ENCODE measurements around the gene YIPF4.

The YIPF4 gene

DNA sequence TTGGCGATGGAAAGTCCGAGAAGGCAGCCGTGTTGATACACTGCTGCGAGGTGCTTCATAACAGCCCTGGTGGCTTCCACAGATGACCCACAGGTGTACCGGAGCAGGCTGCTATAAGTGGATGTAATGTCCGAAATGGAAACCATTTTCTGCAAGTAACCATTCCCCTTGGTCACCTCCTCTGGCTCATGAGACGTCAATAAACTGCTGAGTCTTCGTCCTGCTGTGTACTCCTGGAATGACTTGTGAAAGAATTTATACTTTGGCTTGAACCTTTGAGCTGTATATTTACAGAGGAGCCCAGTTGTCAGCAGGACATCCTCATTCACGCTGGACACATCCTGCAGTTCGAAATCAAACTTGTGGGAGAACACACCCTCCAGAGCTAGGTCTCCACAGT is 27.4 kb upstream of the YIPF4 start:
- Histone ChIP-seq H2BK120ac (ENCODE audit: low read depth, low read length) (no peak overlapping the region), H3K23ac (ENCODE audit: low read length) (no peak overlapping the region), H3K27me3 (ENCODE audit: insufficient read depth, low read length, poor library complexity) (no peaks in the 10 kb centered on the region), H2AK5ac (ENCODE audit: low read length) (no peak overlapping the region), H2BK15ac (replicated peaks; ENCODE audit: low read depth) (no peak overlapping the region), H3K4me1 (ENCODE audit: control insufficient read depth, low read depth, low read length) (no peaks in the 10 kb centered on the region), H3K56ac (ENCODE audit: low read length) (no peak overlapping the region), H3K9ac (ENCODE audit: low read length) (no peak overlapping the region), H2BK5ac (ENCODE audit: low read length) (no peak overlapping the region), H3K4me3 (ENCODE audit: low read length) (no peak overlapping the region), H3K79me2 (ENCODE audit: control insufficient read depth, insufficient read depth, low read length) (no peaks in the 10 kb centered on the region), H3K36me3 (ENCODE audit: control insufficient read depth, insufficient read depth, low read length) (no peaks in the 10 kb centered on the region), H3K79me1 (ENCODE audit: low read length) (no peaks in the 10 kb centered on the region), H4K8ac (ENCODE audit: low read depth, low read length) (no peak overlapping the region), H3K4ac (ENCODE audit: low read depth, low read length) (no peak overlapping the region), H3K18ac (ENCODE audit: low read length) (no peak overlapping the region), H4K5ac (ENCODE audit: low read length) (no peak overlapping the region), H3K27ac (ENCODE audit: low read depth, low read length) (no peak overlapping the region), H3K4me2 (ENCODE audit: low read length) (no peak overlapping the region)
- WGBS (ENCODE audit: extremely low coverage, insufficient coverage, low lambda C conversion rate), result no CpG with 5 or more reads among the region's 10 CpGs
- DNase-seq, result no peak

DNA sequence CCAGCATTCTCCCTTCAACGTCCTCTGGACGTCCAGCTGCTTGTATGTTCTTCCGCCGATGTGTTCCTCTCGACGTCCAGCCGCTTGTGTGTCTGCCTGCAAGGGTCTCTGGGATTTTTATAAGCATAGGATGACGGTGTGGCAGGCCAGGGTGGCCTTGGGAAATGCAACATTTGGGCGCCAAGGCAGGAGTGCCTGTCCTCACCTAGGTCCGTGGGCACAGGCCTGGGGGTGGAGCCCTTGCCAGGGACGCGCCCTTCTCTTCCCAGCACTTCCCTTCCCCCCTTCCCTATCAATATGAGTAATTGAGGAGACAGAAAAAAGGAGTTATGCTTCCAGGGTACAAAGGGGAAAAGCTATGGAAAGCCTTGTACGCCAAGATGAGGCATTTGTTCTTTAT is 19.5 kb upstream of the YIPF4 start:
- DNase-seq, result no peak
- Histone ChIP-seq H3K4me2 (ENCODE audit: low read length) (no peak overlapping the region), H3K27me3 (ENCODE audit: insufficient read depth, low read length, poor library complexity) (no peaks in the 10 kb centered on the region), H3K4ac (ENCODE audit: low read depth, low read length) (no peak overlapping the region), H4K8ac (ENCODE audit: low read depth, low read length) (no peak overlapping the region), H3K79me1 (ENCODE audit: low read length) (no peaks in the 10 kb centered on the region), H3K27ac (ENCODE audit: low read depth, low read length) (no peak overlapping the region), H3K23ac (ENCODE audit: low read length) (no peak overlapping the region), H3K79me2 (ENCODE audit: control insufficient read depth, insufficient read depth, low read length) (no peaks in the 10 kb centered on the region), H3K36me3 (ENCODE audit: control insufficient read depth, insufficient read depth, low read length) (no peaks in the 10 kb centered on the region), H2AK5ac (ENCODE audit: low read length) (no peak overlapping the region), H3K9ac (ENCODE audit: low read length) (no peak overlapping the region), H2BK120ac (ENCODE audit: low read depth, low read length) (no peak overlapping the region), H2BK5ac (ENCODE audit: low read length) (no peak overlapping the region), H3K56ac (ENCODE audit: low read length) (no peak overlapping the region), H3K18ac (ENCODE audit: low read length) (no peak overlapping the region), H4K5ac (ENCODE audit: low read length) (no peak overlapping the region), H3K4me1 (ENCODE audit: control insufficient read depth, low read depth, low read length) (no peaks in the 10 kb centered on the region), H3K4me3 (ENCODE audit: low read length) (no peak overlapping the region), H2BK15ac (replicated peaks; ENCODE audit: low read depth) (no peak overlapping the region)
- WGBS (ENCODE audit: extremely low coverage, insufficient coverage, low lambda C conversion rate), result no CpG with 5 or more reads among the region's 13 CpGs

DNA sequence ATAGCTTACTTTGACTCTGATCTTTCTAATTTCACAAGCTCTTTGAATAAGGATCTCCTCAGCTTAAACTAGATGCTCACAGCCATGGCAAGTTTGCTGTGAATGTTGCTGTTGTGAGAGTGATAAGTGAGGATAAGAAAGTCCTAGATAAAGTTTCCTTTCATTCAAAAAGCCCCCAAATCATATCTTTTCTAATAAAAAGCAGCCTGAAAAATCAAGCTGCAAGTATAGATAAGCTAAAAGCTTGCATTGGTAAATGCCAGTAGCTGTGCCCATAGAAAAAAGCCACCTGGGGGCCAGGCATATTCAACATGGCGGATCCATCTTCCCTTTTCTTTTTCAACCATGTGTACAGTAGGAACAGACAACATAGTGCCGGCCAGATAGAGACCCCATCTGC is 17.3 kb upstream of the YIPF4 start:
- H3K4me3 ChIP-seq (ENCODE audit: low read length), result no peak overlapping the region
- no peak overlapping the region for H3K18ac ChIP-seq (ENCODE audit: low read length)
- no CpG with 5 or more reads among the region's 2 CpGs for WGBS (ENCODE audit: extremely low coverage, insufficient coverage, low lambda C conversion rate)
- H2BK15ac ChIP-seq (replicated peaks; ENCODE audit: low read depth), result no peak overlapping the region
- no peak overlapping the region for H3K23ac ChIP-seq (ENCODE audit: low read length)
- no peak overlapping the region for H3K4ac ChIP-seq (ENCODE audit: low read depth, low read length)
- no peak overlapping the region for H2BK5ac ChIP-seq (ENCODE audit: low read length)
- H2AK5ac ChIP-seq (ENCODE audit: low read length), result no peak overlapping the region
- H3K79me1 ChIP-seq (ENCODE audit: low read length), result no peaks in the 10 kb centered on the region
- H4K8ac ChIP-seq (ENCODE audit: low read depth, low read length), result no peak overlapping the region
- no peak overlapping the region for H3K56ac ChIP-seq (ENCODE audit: low read length)
- no peak for DNase-seq
- H3K4me2 ChIP-seq (ENCODE audit: low read length), result no peak overlapping the region
- H4K5ac ChIP-seq (ENCODE audit: low read length), result no peak overlapping the region
- H3K27me3 ChIP-seq (ENCODE audit: insufficient read depth, low read length, poor library complexity), result no peaks in the 10 kb centered on the region
- no peaks in the 10 kb centered on the region for H3K36me3 ChIP-seq (ENCODE audit: control insufficient read depth, insufficient read depth, low read length)
- H2BK120ac ChIP-seq (ENCODE audit: low read depth, low read length), result no peak overlapping the region
- no peak overlapping the region for H3K27ac ChIP-seq (ENCODE audit: low read depth, low read length)
- no peaks in the 10 kb centered on the region for H3K79me2 ChIP-seq (ENCODE audit: control insufficient read depth, insufficient read depth, low read length)
- no peak overlapping the region for H3K9ac ChIP-seq (ENCODE audit: low read length)
- H3K4me1 ChIP-seq (ENCODE audit: control insufficient read depth, low read depth, low read length), result no peaks in the 10 kb centered on the region

DNA sequence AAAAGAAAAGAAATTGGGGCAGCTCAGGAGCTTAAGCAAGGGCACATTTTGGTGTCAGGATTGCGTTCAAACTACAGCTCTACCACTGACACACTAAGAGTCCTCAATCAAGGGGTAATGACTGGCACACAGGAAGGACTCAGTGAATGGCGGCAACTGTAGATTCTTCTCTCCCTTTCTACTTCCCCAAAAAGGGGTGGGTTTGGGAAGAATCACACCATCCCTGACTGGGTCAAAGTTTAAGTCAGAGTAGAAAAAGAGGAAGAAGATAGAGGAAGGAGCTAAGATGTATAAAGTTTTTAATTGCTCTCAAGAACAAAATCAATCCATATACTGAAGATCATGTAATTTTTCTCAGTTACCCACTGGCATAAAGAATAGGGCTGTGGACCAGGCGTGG is 15.6 kb upstream of the YIPF4 start:
- no peak overlapping the region for H2BK15ac ChIP-seq (replicated peaks; ENCODE audit: low read depth)
- H3K79me1 ChIP-seq (ENCODE audit: low read length), result no peaks in the 10 kb centered on the region
- no peaks in the 10 kb centered on the region for H3K4me1 ChIP-seq (ENCODE audit: control insufficient read depth, low read depth, low read length)
- H3K56ac ChIP-seq (ENCODE audit: low read length), result no peak overlapping the region
- H3K27me3 ChIP-seq (ENCODE audit: insufficient read depth, low read length, poor library complexity), result no peaks in the 10 kb centered on the region
- no peak for DNase-seq
- no peak overlapping the region for H3K27ac ChIP-seq (ENCODE audit: low read depth, low read length)
- H3K4ac ChIP-seq (ENCODE audit: low read depth, low read length), result no peak overlapping the region
- no peak overlapping the region for H2BK120ac ChIP-seq (ENCODE audit: low read depth, low read length)
- no peak overlapping the region for H3K23ac ChIP-seq (ENCODE audit: low read length)
- H3K79me2 ChIP-seq (ENCODE audit: control insufficient read depth, insufficient read depth, low read length), result no peaks in the 10 kb centered on the region
- WGBS (ENCODE audit: extremely low coverage, insufficient coverage, low lambda C conversion rate), result no CpG with 5 or more reads among the region's 3 CpGs
- no peak overlapping the region for H4K8ac ChIP-seq (ENCODE audit: low read depth, low read length)
- no peak overlapping the region for H4K5ac ChIP-seq (ENCODE audit: low read length)
- no peaks in the 10 kb centered on the region for H3K36me3 ChIP-seq (ENCODE audit: control insufficient read depth, insufficient read depth, low read length)
- H3K18ac ChIP-seq (ENCODE audit: low read length), result no peak overlapping the region
- no peak overlapping the region for H3K4me2 ChIP-seq (ENCODE audit: low read length)
- no peak overlapping the region for H2AK5ac ChIP-seq (ENCODE audit: low read length)
- no peak overlapping the region for H2BK5ac ChIP-seq (ENCODE audit: low read length)
- no peak overlapping the region for H3K4me3 ChIP-seq (ENCODE audit: low read length)
- no peak overlapping the region for H3K9ac ChIP-seq (ENCODE audit: low read length)

DNA sequence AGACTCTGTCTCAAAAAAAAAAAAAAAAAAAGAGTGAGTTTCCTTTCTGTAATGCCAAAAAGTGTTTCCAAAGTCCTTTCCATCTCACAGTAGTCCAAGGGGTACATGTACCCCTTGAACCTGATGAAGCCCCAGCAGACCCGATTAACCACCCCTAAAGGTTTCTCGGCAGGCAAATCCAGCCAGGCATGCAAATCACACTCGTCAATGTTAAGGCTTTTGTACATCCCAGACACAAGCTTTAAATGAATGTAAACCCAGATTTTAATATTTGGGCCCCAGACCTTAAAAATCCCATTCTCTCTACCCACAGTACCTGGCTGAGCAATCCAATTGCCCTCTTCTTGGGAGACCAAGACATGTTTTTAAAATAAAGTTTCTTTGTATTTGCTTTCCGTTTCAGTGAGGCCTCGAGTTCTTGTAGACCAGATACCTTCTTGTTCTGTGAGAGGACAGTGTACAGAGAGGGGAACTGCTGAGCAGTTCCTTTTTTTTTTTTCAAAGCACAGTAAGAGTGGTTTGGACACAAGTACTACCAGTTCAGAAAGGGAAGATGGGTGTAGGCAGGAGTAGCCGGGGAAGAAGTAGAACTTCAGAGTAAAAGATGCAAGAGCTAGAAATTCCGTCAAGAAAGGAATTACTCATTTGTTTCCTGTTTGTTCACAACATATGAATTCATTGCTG is 13.1 kb upstream of the YIPF4 start, which contains the start of gene NLRC4:
NLRC4 (minus strand) TSS at position 465 of the 684 bp plus-strand sequence. CDS start 8,111 bp downstream, outside the sequence.
- Histone ChIP-seq H3K79me1 (ENCODE audit: low read length) (no peaks in the 10 kb centered on the region), H4K5ac (ENCODE audit: low read length) (no peak within 1 kb of the TSS), H2BK120ac (ENCODE audit: low read depth, low read length) (no peak within 1 kb of the TSS), H3K4me2 (ENCODE audit: low read length) (no peak within 1 kb of the TSS), H2BK15ac (replicated peaks; ENCODE audit: low read depth) (no peak within 1 kb of the TSS), H3K56ac (ENCODE audit: low read length) (no peak within 1 kb of the TSS), H3K27me3 (ENCODE audit: insufficient read depth, low read length, poor library complexity) (no peaks in the 10 kb centered on the region), H3K4me1 (ENCODE audit: control insufficient read depth, low read depth, low read length) (no peaks in the 10 kb centered on the region), H3K23ac (ENCODE audit: low read length) (no peak within 1 kb of the TSS), H3K36me3 (ENCODE audit: control insufficient read depth, insufficient read depth, low read length) (no peaks in the 10 kb centered on the region), H4K8ac (ENCODE audit: low read depth, low read length) (no peak within 1 kb of the TSS), H3K27ac (ENCODE audit: low read depth, low read length) (no peak within 1 kb of the TSS), H2BK5ac (ENCODE audit: low read length) (no peak within 1 kb of the TSS), H3K9ac (ENCODE audit: low read length) (no peak within 1 kb of the TSS), H3K4me3 (ENCODE audit: low read length) (no peak within 1 kb of the TSS), H3K18ac (ENCODE audit: low read length) (no peak within 1 kb of the TSS), H3K79me2 (ENCODE audit: control insufficient read depth, insufficient read depth, low read length) (no peaks in the 10 kb centered on the region), H3K4ac (ENCODE audit: low read depth, low read length) (no peak within 1 kb of the TSS), H2AK5ac (ENCODE audit: low read length) (no peak within 1 kb of the TSS)
- DNase-seq, result no peak
- no CpG with 5 or more reads among the region's 7 CpGs for WGBS (ENCODE audit: extremely low coverage, insufficient coverage, low lambda C conversion rate)

DNA sequence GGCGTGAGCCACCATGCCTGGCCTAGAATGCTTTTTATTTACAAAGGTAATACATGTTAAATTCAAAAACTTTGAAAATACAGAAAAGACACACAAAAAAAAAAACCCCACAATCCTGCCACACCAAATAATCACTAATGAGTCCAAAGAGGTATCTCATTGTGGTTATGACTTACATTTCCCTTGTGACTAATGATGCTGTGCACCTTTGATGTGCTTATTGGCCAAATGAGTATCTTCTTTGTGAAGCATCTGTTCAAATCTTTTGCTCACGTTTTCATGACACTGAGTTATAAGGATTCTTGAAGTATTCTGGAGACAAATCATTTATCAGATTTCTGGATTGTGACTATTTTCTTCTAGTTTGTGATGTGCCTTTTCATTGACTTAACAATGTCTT is 6.6 kb upstream of the YIPF4 start:
- no CpG with 5 or more reads among the region's 2 CpGs for WGBS (ENCODE audit: extremely low coverage, insufficient coverage, low lambda C conversion rate)
- H3K27ac ChIP-seq (ENCODE audit: low read depth, low read length), result no peak overlapping the region
- H3K4me2 ChIP-seq (ENCODE audit: low read length), result no peak overlapping the region
- H3K27me3 ChIP-seq (ENCODE audit: insufficient read depth, low read length, poor library complexity), result no peaks in the 10 kb centered on the region
- H3K4me3 ChIP-seq (ENCODE audit: low read length), result no peak overlapping the region
- no peak overlapping the region for H3K4ac ChIP-seq (ENCODE audit: low read depth, low read length)
- no peak overlapping the region for H4K8ac ChIP-seq (ENCODE audit: low read depth, low read length)
- no peak overlapping the region for H3K56ac ChIP-seq (ENCODE audit: low read length)
- no peaks in the 10 kb centered on the region for H3K79me1 ChIP-seq (ENCODE audit: low read length)
- no peak for DNase-seq
- H3K9ac ChIP-seq (ENCODE audit: low read length), result no peak overlapping the region
- H2BK120ac ChIP-seq (ENCODE audit: low read depth, low read length), result no peak overlapping the region
- H2BK5ac ChIP-seq (ENCODE audit: low read length), result no peak overlapping the region
- H3K79me2 ChIP-seq (ENCODE audit: control insufficient read depth, insufficient read depth, low read length), result no peaks in the 10 kb centered on the region
- no peaks in the 10 kb centered on the region for H3K36me3 ChIP-seq (ENCODE audit: control insufficient read depth, insufficient read depth, low read length)
- no peak overlapping the region for H2BK15ac ChIP-seq (replicated peaks; ENCODE audit: low read depth)
- H2AK5ac ChIP-seq (ENCODE audit: low read length), result no peak overlapping the region
- no peak overlapping the region for H3K18ac ChIP-seq (ENCODE audit: low read length)
- H3K4me1 ChIP-seq (ENCODE audit: control insufficient read depth, low read depth, low read length), result no peaks in the 10 kb centered on the region
- H3K23ac ChIP-seq (ENCODE audit: low read length), result no peak overlapping the region
- H4K5ac ChIP-seq (ENCODE audit: low read length), result no peak overlapping the region
